Parathyroid adenoma (tissue), 2 donors: ENCODE data around the gene TMEM123.

Experiments
- H2AFZ ChIP-seq: fragments of 300-600 bp; sonication (generic); one replicate; pipeline ENCODE4 v1.7.0; 2017; ENCODE audit warnings: antibody characterized with exemption, mild to moderate bottlenecking
- H3K27ac ChIP-seq: fragments of 300-600 bp; sonication (generic); one replicate; pipeline ENCODE4 v1.7.0; 2017
- H3K27me3 ChIP-seq: fragments of 300-600 bp; sonication (generic); one replicate; pipeline ENCODE4 v1.7.0; 2017; ENCODE audit warnings: low read length; ENCODE audit not compliant: control insufficient read depth, insufficient read depth
- H3K36me3 ChIP-seq: fragments of 300-600 bp; sonication (generic); one replicate; pipeline ENCODE4 v1.7.0; 2017; ENCODE audit warnings: low read length; ENCODE audit not compliant: control insufficient read depth, insufficient read depth
- H3K4me1 ChIP-seq: fragments of 300-600 bp; sonication (generic); one replicate; pipeline ENCODE4 v1.7.0; 2017; ENCODE audit warnings: control low read depth
- H3K4me2 ChIP-seq: fragments of 300-600 bp; sonication (generic); one replicate; pipeline ENCODE4 v1.7.0; 2017; ENCODE audit warnings: low read length
- H3K4me3 ChIP-seq: fragments of 300-600 bp; sonication (generic); one replicate; pipeline ENCODE4 v1.7.0; 2017; ENCODE audit warnings: low read depth, low read length
- H3K79me2 ChIP-seq: fragments of 300-600 bp; sonication (generic); one replicate; pipeline ENCODE4 v1.7.0; 2017; ENCODE audit warnings: control low read depth
- H3K9ac ChIP-seq: fragments of 300-600 bp; sonication (generic); one replicate; pipeline ENCODE4 v1.7.0; 2017; ENCODE audit warnings: mild to moderate bottlenecking
- H3K9me3 ChIP-seq: fragments of 300-600 bp; sonication (generic); one replicate; pipeline ENCODE4 v1.7.0; 2017; ENCODE audit warnings: low read length; ENCODE audit not compliant: control insufficient read depth
- CTCF ChIP-seq: fragments of 300-600 bp; sonication (generic); IDR thresholded peaks from one replicate; pipeline ENCODE4 v1.7.0; 2017; ENCODE audit warnings: antibody characterized with exemption, mild to moderate bottlenecking
- donor health status: primary hyperparathyroidism.

Gene TMEM123

DNA sequence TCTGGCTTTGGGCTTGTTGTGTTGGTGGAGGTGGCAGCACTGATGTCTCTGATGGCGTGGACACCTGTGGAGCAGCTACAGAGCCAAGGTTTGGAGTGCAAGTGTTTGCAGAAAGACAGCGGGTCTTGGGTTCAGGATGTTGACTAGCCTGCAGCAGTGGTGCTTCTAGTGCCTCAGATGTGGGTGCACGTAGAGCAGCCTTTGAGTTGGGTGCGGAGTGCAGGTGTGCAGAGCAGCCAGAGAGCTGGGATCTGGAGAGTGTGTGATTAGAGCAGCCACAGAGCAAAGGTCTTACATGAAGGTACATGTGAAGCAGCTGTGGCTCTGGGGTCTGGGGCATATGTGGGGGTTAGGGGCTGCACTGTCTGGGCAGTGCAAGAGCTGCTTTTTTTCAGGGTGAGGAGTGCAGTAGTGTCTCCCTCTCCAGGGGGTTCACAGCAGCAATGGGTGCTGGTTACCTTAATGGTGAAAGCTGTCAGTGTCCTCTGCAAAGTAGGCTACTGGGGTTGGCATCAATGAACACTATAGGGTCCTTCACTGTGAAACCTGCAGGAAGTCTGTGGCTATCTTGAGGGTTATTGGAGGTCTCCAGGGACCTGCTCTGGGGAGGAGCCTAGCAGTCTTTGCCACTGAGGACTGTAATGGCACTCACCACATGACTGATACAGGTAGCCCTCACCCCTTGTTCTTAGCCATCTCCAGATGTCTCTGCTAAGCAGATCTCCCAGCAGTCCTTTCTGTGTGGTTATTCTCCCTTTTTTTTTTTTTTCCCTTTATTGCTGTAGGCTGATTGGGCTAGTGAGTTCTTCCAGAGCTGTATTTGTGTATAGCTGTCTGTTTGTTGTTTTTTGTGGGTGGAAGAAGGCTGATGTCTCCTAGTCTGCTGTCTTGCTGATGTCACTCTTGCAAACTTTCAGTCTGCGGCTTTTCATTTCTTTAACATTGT, 91.2 kb downstream of the TMEM123 start:
- no peaks in the 10 kb centered on the region for H3K36me3 ChIP-seq

GRCh38 chr11:102360681-102361080, 91.9 kb downstream of the TMEM123 start:
- no peak overlapping the region for H3K9ac ChIP-seq
- H3K4me2 ChIP-seq: no peak overlapping the region
- no peak for TF ChIP-seq CTCF
- H2AFZ ChIP-seq: no peak overlapping the region
- H3K4me3 ChIP-seq: no peak overlapping the region
- H3K9me3 ChIP-seq: no peaks in the 10 kb centered on the region
- H3K27ac ChIP-seq: no peak overlapping the region
- peaks cover 14% of the 10 kb centered on the region for H3K79me2 ChIP-seq
- H3K36me3 ChIP-seq: no peaks in the 10 kb centered on the region
- no peaks in the 10 kb centered on the region for H3K4me1 ChIP-seq
- no peaks in the 10 kb centered on the region for H3K27me3 ChIP-seq

More for the DNA sequence above, 91.2 kb downstream of the TMEM123 start:
- TF ChIP-seq CTCF: no peak
- no peak overlapping the region for H2AFZ ChIP-seq
- H3K27me3 ChIP-seq: no peaks in the 10 kb centered on the region
- no peaks in the 10 kb centered on the region for H3K9me3 ChIP-seq
- no peak overlapping the region for H3K9ac ChIP-seq
- H3K4me3 ChIP-seq: no peak overlapping the region
- no peaks in the 10 kb centered on the region for H3K4me1 ChIP-seq
- peaks cover 8% of the 10 kb centered on the region for H3K79me2 ChIP-seq
- H3K27ac ChIP-seq: no peak overlapping the region
- H3K4me2 ChIP-seq: no peak overlapping the region

DNA sequence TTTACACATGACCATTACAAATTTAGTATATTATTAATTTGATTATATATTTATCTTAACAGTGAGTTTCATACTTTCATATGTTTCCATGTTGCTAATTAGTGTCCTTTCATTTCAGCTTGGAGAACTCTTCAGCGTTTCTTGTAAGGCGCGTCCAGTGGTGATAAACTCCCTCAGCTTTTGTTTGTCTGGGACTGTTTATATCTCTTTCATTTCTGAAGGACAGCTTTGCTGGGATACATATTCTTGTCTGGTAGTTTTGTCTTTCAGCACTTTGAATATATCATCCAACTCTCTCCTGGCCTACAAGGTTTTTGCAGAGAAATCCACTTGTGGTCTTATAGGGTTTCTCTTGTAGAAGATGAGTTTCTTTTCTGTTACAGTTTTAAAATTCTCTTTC, 93.2 kb downstream of the TMEM123 start:
- H3K36me3 ChIP-seq: no peaks in the 10 kb centered on the region
- H3K4me1 ChIP-seq: no peaks in the 10 kb centered on the region
- H3K9ac ChIP-seq: no peak overlapping the region
- TF ChIP-seq CTCF: no peak
- H3K9me3 ChIP-seq: no peaks in the 10 kb centered on the region
- H3K79me2 ChIP-seq: peaks cover 14% of the 10 kb centered on the region
- H3K27ac ChIP-seq: no peak overlapping the region
- no peak overlapping the region for H3K4me2 ChIP-seq
- H3K27me3 ChIP-seq: no peaks in the 10 kb centered on the region
- no peak overlapping the region for H3K4me3 ChIP-seq
- no peak overlapping the region for H2AFZ ChIP-seq

GRCh38 chr11:102357116-102357515, 95.4 kb downstream of the TMEM123 start:
- H3K9me3 ChIP-seq: no peaks in the 10 kb centered on the region
- no peak overlapping the region for H2AFZ ChIP-seq
- no peak for TF ChIP-seq CTCF
- no peak overlapping the region for H3K27ac ChIP-seq
- H3K9ac ChIP-seq: no peak overlapping the region
- no peak overlapping the region for H3K4me3 ChIP-seq
- H3K4me1 ChIP-seq: no peaks in the 10 kb centered on the region
- H3K27me3 ChIP-seq: no peaks in the 10 kb centered on the region
- peaks cover 14% of the 10 kb centered on the region for H3K79me2 ChIP-seq
- no peak overlapping the region for H3K4me2 ChIP-seq
- H3K36me3 ChIP-seq: no peaks in the 10 kb centered on the region
